HepG2 (cell line): ENCODE data around the gene HAPLN1. TPM values are rescaled to one million over a fixed set of nuclear protein-coding genes. Genes with fewer than 3 reads are reported as not detected.
A peak's percentile ranks its signal among the peaks of the same experiment; 100 is the strongest.

ENCODE experiments used
- ATAC-seq: fragments of 200-7000 bp; cut with Tn5 transposase; 3 replicates; pipeline ENCODE4 v1.9.1; 2020; ENCODE audit warnings: mild to moderate bottlenecking, moderate library complexity
- BruUV-seq: library from RNA; stranded (reverse); fragments of 400-500 nt; replicated peaks from 2 replicates; lab custom pipeline; 2021; lab: Mats Ljungman, UMichigan
- CTCF ChIA-PET: fragments of 300-600 bp; formaldehyde crosslinking; extraction: SDS; loops from one replicate; lab custom pipeline; 2021; ENCODE audit warnings: low total read pairs, inconsistent platforms, low intra/inter-chr PET ratio; lab: Yijun Ruan, JAX
- POLR2A ChIA-PET: fragments of 350-600 bp; sonication (Branson Sonifier 250); formaldehyde crosslinking; loops from one replicate; lab custom pipeline; 2020; ENCODE audit warnings: antibody characterized with exemption, inconsistent platforms; lab: Yijun Ruan, JAX
- DNase-seq: peaks from one replicate; pipeline ENCODE4 v3.0.0-alpha.2; 2015; ENCODE audit warnings: low spot score
- FAIRE-seq: peaks from 3 replicates; lab custom pipeline; 2011; peaks lifted over from hg19 to GRCh38; lab: Jason Lieb, UNC
- H2AFZ ChIP-seq: one replicate; pipeline ENCODE4 v1.6.1; 2011; ENCODE audit warnings: low read length, inconsistent platforms
- H3K27ac ChIP-seq: fragments of 300-600 bp; 3 replicates; pipeline ENCODE4 v1.8.0; 2011; ENCODE audit warnings: mixed run types, mild to moderate bottlenecking, mixed read lengths, low read length, inconsistent platforms; ENCODE audit not compliant: insufficient read depth; ENCODE audit errors: extremely low read length
- H3K27me3 ChIP-seq, 2 experiments: fragments of 200-600 bp in 1 of 2; 2 replicates in 1 of 2; 3 replicates in 1 of 2; pipeline versions ENCODE4 v1.6.0 to v1.8.0; 2011; ENCODE audit warnings: low read length in 2 of 2, mild to moderate bottlenecking in 2 of 2, moderate library complexity in 2 of 2, inconsistent platforms in 1 of 2; ENCODE audit not compliant: insufficient read depth in 2 of 2, control insufficient read depth in 1 of 2
- H3K36me3 ChIP-seq, 2 experiments: fragments of 200-600 bp in 1 of 2; replicated peaks in 1 of 2; 2 replicates in 1 of 2; 3 replicates in 1 of 2; pipeline versions ENCODE4 v1.5.1 to v1.8.0; 2011; ENCODE audit warnings: low read length in 2 of 2, inconsistent platforms in 1 of 2; ENCODE audit not compliant: insufficient read depth in 2 of 2, control insufficient read depth in 1 of 2
- H3K4me1 ChIP-seq: 2 replicates; pipeline ENCODE4 v1.5.1; 2012; ENCODE audit warnings: low read length, inconsistent platforms; ENCODE audit not compliant: insufficient read depth
- H3K4me2 ChIP-seq: 2 replicates; pipeline ENCODE4 v1.6.0; 2011; ENCODE audit warnings: low read depth, low read length, inconsistent platforms
- H3K4me3 ChIP-seq, 3 experiments: fragments of 200-600 bp in 1 of 3; sonication (generic), shearing (Covaris generic) in 1 of 3; replicated peaks in 1 of 3; 2 replicates each; pipeline ENCODE4 v1.5.1; 2011 to 2016; ENCODE audit warnings: low read length in 3 of 3, inconsistent platforms in 2 of 3, low read depth in 2 of 3, mild to moderate bottlenecking in 2 of 3, control low read depth in 1 of 3, mixed read lengths in 1 of 3; ENCODE audit not compliant: insufficient read depth in 1 of 3
- H3K79me2 ChIP-seq: one replicate; pipeline ENCODE4 v1.6.1; 2011; ENCODE audit warnings: low read length, inconsistent platforms; ENCODE audit not compliant: insufficient read depth
- H3K9ac ChIP-seq: 2 replicates; pipeline ENCODE4 v1.6.0; 2011; ENCODE audit warnings: mild to moderate bottlenecking, low read depth, low read length, inconsistent platforms; ENCODE audit not compliant: insufficient read depth
- H3K9me3 ChIP-seq: 2 replicates; pipeline ENCODE4 v1.5.1; 2012; ENCODE audit warnings: mild to moderate bottlenecking, low read length
- H4K20me1 ChIP-seq: 2 replicates; pipeline ENCODE4 v1.6.0; 2011; ENCODE audit warnings: inconsistent platforms, mild to moderate bottlenecking, low read length, moderate library complexity; ENCODE audit not compliant: insufficient read depth
- ELF3 ChIP-seq: IDR thresholded peaks from 2 replicates; pipeline ENCODE4 v1.6.1; 2016; ENCODE audit warnings: missing genetic modification reagents, missing compliant biosample characterization
- FOXA1 ChIP-seq, 2 experiments: fragments of 450-650 bp in 1 of 2; sonication (generic) in 1 of 2; formaldehyde crosslinking in 1 of 2; IDR thresholded peaks; 2 replicates each; pipeline versions ENCODE4 v1.4.0 to v1.6.1; 2016 to 2020; ENCODE audit warnings: missing genetic modification reagents in 1 of 2
- FOXK2 ChIP-seq: fragments of 450-650 bp; IDR thresholded peaks from 2 replicates; pipeline ENCODE4 v1.6.1; 2016
- HOMEZ ChIP-seq: IDR thresholded peaks from 2 replicates; pipeline ENCODE4 v1.6.1; 2016; ENCODE audit warnings: low read depth
- KLF12 ChIP-seq: sonication (generic); formaldehyde crosslinking; IDR thresholded peaks from 2 replicates; pipeline ENCODE4 v1.4.0; 2020; ENCODE audit warnings: missing genetic modification reagents, borderline replicate concordance
- MAZ ChIP-seq, 2 experiments: sonication (generic) in 1 of 2; formaldehyde crosslinking in 1 of 2; IDR thresholded peaks; 2 replicates each; pipeline versions ENCODE4 v1.5.0 to v1.6.1; 2012 to 2020; ENCODE audit warnings: low read depth in 2 of 2, mild to moderate bottlenecking in 2 of 2, borderline replicate concordance in 1 of 2, improper control_type of control experiment in 1 of 2, low read length in 1 of 2, missing genetic modification reagents in 1 of 2, moderate library complexity in 1 of 2
- POGZ ChIP-seq: sonication (generic); formaldehyde crosslinking; IDR thresholded peaks from 2 replicates; pipeline ENCODE4 v1.4.0; 2020; ENCODE audit warnings: mild to moderate bottlenecking, missing genetic modification reagents
- POLR2AphosphoS2 ChIP-seq: IDR thresholded peaks from 2 replicates; pipeline ENCODE4 v1.6.1; 2011; ENCODE audit warnings: low read depth, low read length, improper control_type of control experiment
- REL ChIP-seq: sonication (generic); formaldehyde crosslinking; conservative IDR thresholded peaks from 2 replicates; pipeline ENCODE4 v1.8.0; 2022; ENCODE audit warnings: mild to moderate bottlenecking, missing genetic modification reagents, moderate library complexity
- RELA ChIP-seq: sonication (generic); formaldehyde crosslinking; IDR thresholded peaks from 2 replicates; pipeline ENCODE4 v1.4.0; 2020; ENCODE audit warnings: missing genetic modification reagents
- RFX1 ChIP-seq: fragments of 450-650 bp; IDR thresholded peaks from 2 replicates; pipeline ENCODE4 v1.6.1; 2017
- SAP130 ChIP-seq: IDR thresholded peaks from 2 replicates; pipeline ENCODE4 v1.6.1; 2016; ENCODE audit warnings: low read depth
- SMC3 ChIP-seq: IDR thresholded peaks from 2 replicates; pipeline ENCODE4 v1.6.1; 2011; ENCODE audit warnings: low read length, improper control_type of control experiment
- SOX5 ChIP-seq: IDR thresholded peaks from 2 replicates; pipeline ENCODE4 v1.6.1; 2016; ENCODE audit warnings: borderline replicate concordance
- SOX6 ChIP-seq, 2 experiments: fragments of 450-650 bp in 1 of 2; sonication (generic) in 1 of 2; formaldehyde crosslinking in 1 of 2; IDR thresholded peaks; 2 replicates each; pipeline versions ENCODE4 v1.4.0 to v1.6.1; 2017 to 2020; ENCODE audit warnings: antibody characterized with exemption in 1 of 2, mild to moderate bottlenecking in 1 of 2, missing genetic modification reagents in 1 of 2
- WIZ ChIP-seq: sonication (generic); formaldehyde crosslinking; IDR thresholded peaks from 2 replicates; pipeline ENCODE4 v1.5.1; 2020; ENCODE audit warnings: mild to moderate bottlenecking, missing genetic modification reagents
- ZC3H13 ChIP-seq: sonication (generic); formaldehyde crosslinking; IDR thresholded peaks from 2 replicates; pipeline ENCODE4 v1.8.1; 2023; ENCODE audit warnings: mild to moderate bottlenecking, missing genetic modification reagents, moderate library complexity
- ZHX1 ChIP-seq: sonication (generic); formaldehyde crosslinking; IDR thresholded peaks from 2 replicates; pipeline ENCODE4 v1.8.1; 2022; ENCODE audit warnings: low read depth, mild to moderate bottlenecking, missing genetic modification reagents
- ZKSCAN8 ChIP-seq: IDR thresholded peaks from 2 replicates; pipeline ENCODE4 v1.6.1; 2016; ENCODE audit warnings: borderline replicate concordance, missing genetic modification reagents, missing compliant biosample characterization
- ZNF12 ChIP-seq: sonication (generic); formaldehyde crosslinking; IDR thresholded peaks from 2 replicates; pipeline ENCODE4 v1.5.0; 2020; ENCODE audit warnings: missing genetic modification reagents
- ZNF121 ChIP-seq: sonication (generic); formaldehyde crosslinking; IDR thresholded peaks from 2 replicates; pipeline ENCODE4 v1.5.0; 2020; ENCODE audit warnings: mild to moderate bottlenecking, missing genetic modification reagents
- ZNF543 ChIP-seq: sonication (generic); formaldehyde crosslinking; IDR thresholded peaks from 2 replicates; pipeline ENCODE4 v1.4.0; 2020; ENCODE audit warnings: mild to moderate bottlenecking, missing genetic modification reagents
- ZNF572 ChIP-seq: sonication (generic); formaldehyde crosslinking; IDR thresholded peaks from 2 replicates; pipeline ENCODE4 v1.5.1; 2020; ENCODE audit warnings: mild to moderate bottlenecking, missing genetic modification reagents
- ZNF629 ChIP-seq: sonication (generic); formaldehyde crosslinking; conservative IDR thresholded peaks from 2 replicates; pipeline ENCODE4 v1.5.0; 2020; ENCODE audit warnings: missing genetic modification reagents
- ZNF891 ChIP-seq: sonication (generic); formaldehyde crosslinking; IDR thresholded peaks from 2 replicates; pipeline ENCODE4 v1.5.0; 2020; ENCODE audit warnings: mild to moderate bottlenecking, missing genetic modification reagents
- WGBS: methylation state at CpG from one replicate; pipeline ENCODE4 v1.1.6; 2017; ENCODE audit warnings: low lambda C conversion rate; 5-methylcytosine and 5-hydroxymethylcytosine counted together
- in situ Hi-C: cut with HindIII; loops from 2 replicates; pipeline ENCODE4 v1.10.0; 2017; ENCODE audit warnings: low pct_unique_long_range_greater_than_20kb; ENCODE audit not compliant: extremely low pct_ligation_motif_present
- intact Hi-C: fragments of 100-400 bp; cut with micrococcal nuclease; formaldehyde crosslinking; loops from one replicate; pipeline ENCODE4 v1.10.0; 2022; ENCODE audit not compliant: unreplicated experiment
- polyA plus RNA-seq, 8 experiments: library from polyadenylated mRNA; depleted of rRNA in 3 of 8; stranded (reverse) in 7 of 8; unstranded in 1 of 8; fragments of >200 nt; fragmentation: Illumina TruSeq in 4 of 8; extraction: Trizol in 4 of 8; gene quantifications; 2 replicates each; pipeline versions ENCODE4 v1.2.1 to v1.2.3, GENCODE V29; 2011 to 2016; ENCODE audit warnings: low read depth in 4 of 8, missing spikeins in 1 of 8, mixed read lengths in 1 of 8; ENCODE audit not compliant: insufficient read depth in 1 of 8
- total RNA-seq, 5 experiments: library from RNA; depleted of rRNA; stranded (reverse); fragments of >200 nt; fragmentation: Illumina TruSeq; extraction: Trizol; gene quantifications; 2 replicates each; pipeline ENCODE4 v1.2.3, GENCODE V29; 2016; ENCODE audit warnings: low read depth in 1 of 5

The HAPLN1 gene
- total and polyA plus RNA-seq, 2 of the 13 experiments (the other 11 are each of a cell fraction or from before 2014, with no cell fraction given): not detected

- ATAC-seq (peak; percentile 100), DNase-seq (peak; percentile 75), FAIRE-seq (no peak)
- in situ Hi-C loops: no loop called here
- Histone ChIP-seq H3K27me3 (no peaks in the 10 kb centered on the region), H3K9ac (no peak overlapping the region), H3K4me3 (no peak overlapping the region; a peak in 1 of 6 replicates), H3K79me2 (no peaks in the 10 kb centered on the region), H4K20me1 (no peaks in the 10 kb centered on the region), H3K4me2 (peak overlapping the region; percentile 57), H3K4me1 (peaks cover 30% of the 10 kb centered on the region), H3K36me3 (no peaks in the 10 kb centered on the region), H3K27ac (peak overlapping the region; percentile 36), H2AFZ (no peak overlapping the region), H3K9me3 (no peaks in the 10 kb centered on the region)
- BruUV-seq: no TSS peak
- 3% methylated on average over 4 of the region's 4 CpGs for WGBS
- CTCF ChIA-PET: no interaction called here
- POLR2A ChIA-PET: no interaction called here
- intact Hi-C loops: no loop called here
- TF ChIP-seq REL (CRISPR knock-in tag): no peak
- no peak for TF ChIP-seq WIZ
- TF ChIP-seq SOX6 (IDR thresholded peaks at IDR 0.05): no peak
- peak; percentile 74 for TF ChIP-seq SOX6 (CRISPR knock-in tag; IDR thresholded peaks at IDR 0.05)
- TF ChIP-seq RFX1: no peak
- TF ChIP-seq ZNF121: no peak
- no peak for TF ChIP-seq RELA
- no peak for TF ChIP-seq SMC3
- no peak for TF ChIP-seq MAZ (IDR thresholded peaks at IDR 0.05; ENCODE audit: borderline replicate concordance, low read depth, low read length)
- no peak for TF ChIP-seq MAZ (CRISPR knock-in tag; IDR thresholded peaks at IDR 0.05; ENCODE audit: low read depth)
- TF ChIP-seq ZKSCAN8 (CRISPR knock-in tag): no peak
- peak; percentile 67 for TF ChIP-seq ELF3
- no peak for TF ChIP-seq ZNF12 (CRISPR knock-in tag)
- TF ChIP-seq ZNF891 (CRISPR knock-in tag): no peak
- TF ChIP-seq ZHX1 (CRISPR knock-in tag): no peak
- TF ChIP-seq POGZ: peak; percentile 66; the same call in 1 of the 2 replicates
- no peak for TF ChIP-seq ZNF572 (CRISPR knock-in tag)
- no peak for TF ChIP-seq KLF12 (CRISPR knock-in tag)
- TF ChIP-seq SOX5 (CRISPR knock-in tag): peak; percentile 68; the same call in 1 of the 2 replicates
- TF ChIP-seq HOMEZ (CRISPR knock-in tag): peak; percentile 62; the same call in 1 of the 2 replicates
- no peak for TF ChIP-seq ZNF543 (CRISPR knock-in tag)
- no peak for TF ChIP-seq FOXA1 (IDR thresholded peaks at IDR 0.05)
- TF ChIP-seq FOXA1 (CRISPR knock-in tag; IDR thresholded peaks at IDR 0.05): peak; percentile 46; the same call in 1 of the 2 replicates
- TF ChIP-seq POLR2AphosphoS2: no peak
- TF ChIP-seq SAP130 (CRISPR knock-in tag): peak; percentile 29; the same call in 1 of the 2 replicates
- no peak for TF ChIP-seq ZC3H13 (CRISPR knock-in tag)
- peak; percentile 45; the same call in 1 of the 2 replicates for TF ChIP-seq ZNF629
- TF ChIP-seq FOXK2: no peak
Measured at GRCh38 chr5:83742089-83742488, 21.4 kb upstream of the HAPLN1 start.
